ENCODE measurements around the gene KAT6B. TPM values are rescaled to one million over a fixed set of nuclear protein-coding genes. Genes with fewer than 3 reads are reported as not detected.

KAT6B gene
- 4.2 to 6.3 TPM (median 5.1 TPM) in 5 replicates for total RNA-seq (2022; extraction: Qiagen RNA extraction)

GRCh38 chr10:74826142-74827044 lies at the start of gene KAT6B:
KAT6B (plus strand) TSS chr10:74826600; CDS start chr10:74842858, 16,258 bp downstream.

Data from A549 treated with AZD2906 at 1 μM for 4 hours (cell line).